ENCODE data around the gene CD86. TPM values are rescaled to one million over a fixed set of nuclear protein-coding genes. Genes with fewer than 3 reads are reported as not detected.
A peak's percentile ranks its signal among the peaks of the same experiment; 100 is the strongest.

The CD86 gene
- total and polyA plus RNA-seq, 8 donors, result 0.31 to 9.0 (median 0.55) TPM

- no peak for FAIRE-seq
- no peak for TF ChIP-seq CTCF (IDR thresholded peaks at IDR 0.05)
- H3K36me3 ChIP-seq, result no peaks in the 10 kb centered on the region
- no peak overlapping the region for H3K27ac ChIP-seq
- H3K27me3 ChIP-seq, result no peaks in the 10 kb centered on the region
- H3K9me3 ChIP-seq, result no peaks in the 10 kb centered on the region
- intact Hi-C loops (cut with DNase I), result no loop called here
- peak in 1 of 4 donors; percentile 16 for ATAC-seq
- DNase-seq, result no peak
- WGBS, 2 donors, result 83 to 91% methylated on average over 6 of the region's 6 CpGs
- no peaks in the 10 kb centered on the region for H3K4me1 ChIP-seq
- H3K4me3 ChIP-seq, result no peak overlapping the region
Measured at GRCh38 chr3:122085673-122086072, 30.5 kb downstream of the CD86 start.

- no peak overlapping the region for H3K4me3 ChIP-seq
- H3K4me1 ChIP-seq, result no peaks in the 10 kb centered on the region
- 71 to 78% methylated on average over 3 of the region's 3 CpGs for WGBS, 2 donors
- H3K27ac ChIP-seq, result no peak overlapping the region
- no peak for TF ChIP-seq CTCF (IDR thresholded peaks at IDR 0.05)
- no peaks in the 10 kb centered on the region for H3K36me3 ChIP-seq
- intact Hi-C loops (cut with DNase I), result no loop called here
- DNase-seq, result no peak
- no peaks in the 10 kb centered on the region for H3K9me3 ChIP-seq
- ATAC-seq, result peak in 1 of 4 donors; percentile 35
- H3K27me3 ChIP-seq, result no peaks in the 10 kb centered on the region
- no peak for FAIRE-seq
Measured at GRCh38 chr3:122088531-122088930, 33.4 kb downstream of the CD86 start.

GRCh38 chr3:122091602-122092295, 36.6 kb downstream of the CD86 start:
- Histone ChIP-seq H3K36me3 (no peaks in the 10 kb centered on the region), H3K27me3 (no peaks in the 10 kb centered on the region), H3K4me3 (no peak overlapping the region), H3K9me3 (no peaks in the 10 kb centered on the region), H3K4me1 (no peaks in the 10 kb centered on the region), H3K27ac (no peak overlapping the region)
- FAIRE-seq (no peak), DNase-seq (no peak), ATAC-seq (peak in 2 of 4 donors; percentile 50 to 74)
- WGBS, 2 donors, result 67 to 70% methylated on average over 4 of the region's 4 CpGs
- intact Hi-C loops (cut with DNase I), result loop anchor here in 1 of 3 donors (10.0 kb wide), 1 partner anchor 193 kb away; no protein-coding TSS in a partner anchor
- no peak for TF ChIP-seq CTCF (IDR thresholded peaks at IDR 0.05)

GRCh38 chr3:122092460-122093165, 37.5 kb downstream of the CD86 start:
- ATAC-seq, result peak in 3 of 4 donors; percentile 56 to 81 (median 75)
- Histone ChIP-seq H3K27me3 (no peaks in the 10 kb centered on the region), H3K9me3 (no peaks in the 10 kb centered on the region), H3K4me1 (no peaks in the 10 kb centered on the region), H3K27ac (no peak overlapping the region), H3K36me3 (no peaks in the 10 kb centered on the region), H3K4me3 (no peak overlapping the region)
- FAIRE-seq, result no peak
- DNase-seq, result peak in 1 of 6 donors; percentile 12
- TF ChIP-seq CTCF (IDR thresholded peaks at IDR 0.05), result no peak
- WGBS, 2 donors, result 61% methylated on average over 2 of the region's 2 CpGs
- intact Hi-C loops (cut with DNase I), result loop anchor here in 1 of 3 donors (10.0 kb wide), 1 partner anchor 192 kb away; no protein-coding TSS in a partner anchor
